ENCODE data around the gene NACA. TPM values are rescaled to one million over a fixed set of nuclear protein-coding genes. Genes with fewer than 3 reads are reported as not detected.
"Not testable (repeated sequence)": the region's sequence is repeated elsewhere in the genome, so short reads cannot be mapped to it uniquely, and the experiment has no call there.

The NACA gene
- polyA plus RNA-seq (ENCODE audit: insufficient read length in 3 of 3), result 1,000 to 10,000 TPM; 1,818 to 2,346 (median 1,950) TPM
- long read RNA-seq, donor 1, transcript NACA-202 (8 exons, 1,059 nt), result minor isoform, 25 of 917 reads
- long read RNA-seq, donor 1, transcript NACA-201 (8 exons, 2,690 nt), result major isoform, 637 of 917 reads
- long read RNA-seq, donor 1, transcript NACA-204 (8 exons, 802 nt), result minor isoform, 31 of 917 reads
- long read RNA-seq, donor 1, partial matches to known transcripts, result 194 of 917 reads
- long read RNA-seq, donor 1, other reads (novel, unspliced or antisense), result 23 of 917 reads
- long read RNA-seq, donor 2, transcript NACA-202 (8 exons, 1,059 nt), result minor isoform, 40 of 1,117 reads
- long read RNA-seq, donor 2, transcript NACA-204 (8 exons, 802 nt), result minor isoform, 45 of 1,117 reads
- long read RNA-seq, donor 2, transcript NACA-217 (3 exons, 544 nt), result minor isoform, 6 of 1,117 reads
- long read RNA-seq, donor 2, transcript NACA-201 (8 exons, 2,690 nt), result major isoform, 740 of 1,117 reads
- long read RNA-seq, donor 2, partial matches to known transcripts, result 245 of 1,117 reads
- long read RNA-seq, donor 2, other reads (novel, unspliced or antisense), result 33 of 1,117 reads
- long read RNA-seq, donor 3, transcript NACA-201 (8 exons, 2,690 nt), result major isoform, 601 of 1,004 reads
- long read RNA-seq, donor 3, transcript NACA-204 (8 exons, 802 nt), result minor isoform, 42 of 1,004 reads
- long read RNA-seq, donor 3, transcript NACA-202 (8 exons, 1,059 nt), result minor isoform, 25 of 1,004 reads
- long read RNA-seq, donor 3, partial matches to known transcripts, result 295 of 1,004 reads
- long read RNA-seq, donor 3, other reads (novel, unspliced or antisense), result 31 of 1,004 reads
- long read RNA-seq, donor 4, transcript NACA-204 (8 exons, 802 nt), result minor isoform, 36 of 1,126 reads
- long read RNA-seq, donor 4, transcript NACA-202 (8 exons, 1,059 nt), result minor isoform, 23 of 1,126 reads
- long read RNA-seq, donor 4, transcript NACA-201 (8 exons, 2,690 nt), result major isoform, 709 of 1,126 reads
- long read RNA-seq, donor 4, transcript NACA-217 (3 exons, 544 nt), result minor isoform, 6 of 1,126 reads
- long read RNA-seq, donor 4, partial matches to known transcripts, result 299 of 1,126 reads
- long read RNA-seq, donor 4, other reads (novel, unspliced or antisense), result 47 of 1,126 reads
- long read RNA-seq, donor 5, transcript NACA-204 (8 exons, 802 nt), result minor isoform, 21 of 686 reads
- long read RNA-seq, donor 5, transcript NACA-201 (8 exons, 2,690 nt), result major isoform, 401 of 686 reads
- long read RNA-seq, donor 5, transcript NACA-202 (8 exons, 1,059 nt), result minor isoform, 24 of 686 reads
- long read RNA-seq, donor 5, partial matches to known transcripts, result 204 of 686 reads
- long read RNA-seq, donor 5, other reads (novel, unspliced or antisense), result 26 of 686 reads
- long read RNA-seq, donor 6, transcript NACA-202 (8 exons, 1,059 nt), result minor isoform, 19 of 549 reads
- long read RNA-seq, donor 6, transcript NACA-201 (8 exons, 2,690 nt), result major isoform, 276 of 549 reads
- long read RNA-seq, donor 6, transcript NACA-204 (8 exons, 802 nt), result minor isoform, 20 of 549 reads
- long read RNA-seq, donor 6, partial matches to known transcripts, result 220 of 549 reads
- long read RNA-seq, donor 6, other reads (novel, unspliced or antisense), result 8 of 549 reads
- long read RNA-seq, donor 7, transcript NACA-201 (8 exons, 2,690 nt), result major isoform, 588 of 1,076 reads
- long read RNA-seq, donor 7, transcript NACA-202 (8 exons, 1,059 nt), result minor isoform, 26 of 1,076 reads
- long read RNA-seq, donor 7, transcript NACA-217 (3 exons, 544 nt), result minor isoform, 12 of 1,076 reads
- long read RNA-seq, donor 7, transcript NACA-204 (8 exons, 802 nt), result minor isoform, 31 of 1,076 reads
- long read RNA-seq, donor 7, partial matches to known transcripts, result 381 of 1,076 reads
- long read RNA-seq, donor 7, other reads (novel, unspliced or antisense), result 28 of 1,076 reads
- long read RNA-seq, donor 8, transcript NACA-204 (8 exons, 802 nt), result minor isoform, 19 of 468 reads
- long read RNA-seq, donor 8, transcript NACA-202 (8 exons, 1,059 nt), result minor isoform, 9 of 468 reads
- long read RNA-seq, donor 8, transcript NACA-201 (8 exons, 2,690 nt), result major isoform, 291 of 468 reads
- long read RNA-seq, donor 8, partial matches to known transcripts, result 130 of 468 reads
- long read RNA-seq, donor 8, other reads (novel, unspliced or antisense), result 15 of 468 reads
- long read RNA-seq, donor 9, transcript NACA-204 (8 exons, 802 nt), result minor isoform, 48 of 1,133 reads
- long read RNA-seq, donor 9, transcript NACA-201 (8 exons, 2,690 nt), result major isoform, 715 of 1,133 reads
- long read RNA-seq, donor 9, transcript NACA-202 (8 exons, 1,059 nt), result minor isoform, 28 of 1,133 reads
- long read RNA-seq, donor 9, partial matches to known transcripts, result 300 of 1,133 reads
- long read RNA-seq, donor 9, other reads (novel, unspliced or antisense), result 35 of 1,133 reads
- long read RNA-seq, donor 10, transcript NACA-217 (3 exons, 544 nt), result minor isoform, 5 of 821 reads
- long read RNA-seq, donor 10, transcript NACA-202 (8 exons, 1,059 nt), result minor isoform, 22 of 821 reads
- long read RNA-seq, donor 10, transcript NACA-204 (8 exons, 802 nt), result minor isoform, 19 of 821 reads
- long read RNA-seq, donor 10, transcript NACA-201 (8 exons, 2,690 nt), result major isoform, 468 of 821 reads
- long read RNA-seq, donor 10, partial matches to known transcripts, result 279 of 821 reads
- long read RNA-seq, donor 10, other reads (novel, unspliced or antisense), result 20 of 821 reads
- long read RNA-seq, donor 11, transcript NACA-201 (8 exons, 2,690 nt), result major isoform, 396 of 669 reads
- long read RNA-seq, donor 11, transcript NACA-202 (8 exons, 1,059 nt), result minor isoform, 7 of 669 reads
- long read RNA-seq, donor 11, transcript NACA-204 (8 exons, 802 nt), result minor isoform, 15 of 669 reads
- long read RNA-seq, donor 11, partial matches to known transcripts, result 226 of 669 reads
- long read RNA-seq, donor 11, other reads (novel, unspliced or antisense), result 13 of 669 reads
- long read RNA-seq, donor 12, transcript NACA-201 (8 exons, 2,690 nt), result major isoform, 649 of 997 reads
- long read RNA-seq, donor 12, transcript NACA-202 (8 exons, 1,059 nt), result minor isoform, 32 of 997 reads
- long read RNA-seq, donor 12, transcript NACA-204 (8 exons, 802 nt), result minor isoform, 34 of 997 reads
- long read RNA-seq, donor 12, partial matches to known transcripts, result 238 of 997 reads
- long read RNA-seq, donor 12, other reads (novel, unspliced or antisense), result 32 of 997 reads
- long read RNA-seq, donor 13, transcript NACA-202 (8 exons, 1,059 nt), result minor isoform, 12 of 620 reads
- long read RNA-seq, donor 13, transcript NACA-201 (8 exons, 2,690 nt), result major isoform, 319 of 620 reads
- long read RNA-seq, donor 13, transcript NACA-204 (8 exons, 802 nt), result minor isoform, 19 of 620 reads
- long read RNA-seq, donor 13, partial matches to known transcripts, result 243 of 620 reads
- long read RNA-seq, donor 13, other reads (novel, unspliced or antisense), result 18 of 620 reads
- long read RNA-seq, donor 14, result 0 reads
- long read RNA-seq, donor 15, transcript NACA-202 (8 exons, 1,059 nt), result minor isoform, 38 of 1,100 reads
- long read RNA-seq, donor 15, transcript NACA-204 (8 exons, 802 nt), result minor isoform, 32 of 1,100 reads
- long read RNA-seq, donor 15, transcript NACA-217 (3 exons, 544 nt), result minor isoform, 7 of 1,100 reads
- long read RNA-seq, donor 15, transcript NACA-201 (8 exons, 2,690 nt), result major isoform, 652 of 1,100 reads
- long read RNA-seq, donor 15, partial matches to known transcripts, result 316 of 1,100 reads
- long read RNA-seq, donor 15, other reads (novel, unspliced or antisense), result 43 of 1,100 reads
- long read RNA-seq, donor 16, transcript NACA-217 (3 exons, 544 nt), result minor isoform, 7 of 1,094 reads
- long read RNA-seq, donor 16, transcript NACA-204 (8 exons, 802 nt), result minor isoform, 40 of 1,094 reads
- long read RNA-seq, donor 16, transcript NACA-201 (8 exons, 2,690 nt), result major isoform, 672 of 1,094 reads
- long read RNA-seq, donor 16, transcript NACA-202 (8 exons, 1,059 nt), result minor isoform, 22 of 1,094 reads
- long read RNA-seq, donor 16, partial matches to known transcripts, result 311 of 1,094 reads
- long read RNA-seq, donor 16, other reads (novel, unspliced or antisense), result 36 of 1,094 reads

GRCh38 chr12:56724972-56725722 lies at the start of gene NACA:
TSS of gene NACA (minus strand) at chr12:56725299. CDS start at chr12:56724521, 778 bp downstream.
- peak; percentile 98 for DNase-seq

- DNase-seq, result no peak
These were observed 48.0 kb upstream of the NACA start for GRCh38 chr12:56773113-56773512.

- no peak for DNase-seq
These were observed 47.5 kb upstream of the NACA start for GRCh38 chr12:56772625-56773024.

- no peak for DNase-seq
These were observed 44.8 kb upstream of the NACA start for GRCh38 chr12:56769868-56770267.

GRCh38 chr12:56768424-56768823 lies 43.3 kb upstream of the NACA start:
- DNase-seq, result no peak

- DNase-seq, result no peak
These were observed 41.4 kb upstream of the NACA start for GRCh38 chr12:56766535-56766934.

GRCh38 chr12:56763753-56764657 lies 38.9 kb upstream of the NACA start:
- no peak for DNase-seq

- no peak for DNase-seq
These were observed 36.7 kb upstream of the NACA start for GRCh38 chr12:56761812-56762211.

- DNase-seq, result no peak
These were observed 35.4 kb upstream of the NACA start for GRCh38 chr12:56760460-56760859.

GRCh38 chr12:56759263-56759908 lies 34.3 kb upstream of the NACA start:
- peak; percentile 15 for DNase-seq

GRCh38 chr12:56758728-56759262 lies 33.7 kb upstream of the NACA start:
- no peak for DNase-seq

- not testable (repeated sequence) for DNase-seq
These were observed 32.9 kb upstream of the NACA start for GRCh38 chr12:56757971-56758370.

GRCh38 chr12:56753566-56753965 lies 28.5 kb upstream of the NACA start:
- no peak for DNase-seq
